Posterior vena cava (tissue), 2 donors: ENCODE results near the gene CBARP. TPM values are rescaled to one million over a fixed set of nuclear protein-coding genes. Genes with fewer than 3 reads are reported as not detected.
"Not testable (repeated sequence)": the region's sequence is repeated elsewhere in the genome, so short reads cannot be mapped to it uniquely, and the experiment has no call there.

ENCODE experiments used
- DNase-seq: peaks from one replicate; pipeline ENCODE4 v3.0.0-alpha.2; 2020; ENCODE audit warnings: low spot score
- intact Hi-C, 2 donors: fragments of 100-400 bp; cut with DNase I; formaldehyde crosslinking; loops; one replicate each; pipeline versions ENCODE4 v1.14.1 to v1.14.2; 2022 to 2023
- total RNA-seq, 2 donors: library from RNA; stranded (reverse); fragmentation: NEBNext Ultra II Directional; extraction: Animal tissue kit (Norgen Biotek cat#: 25700); gene quantifications; one replicate each; pipeline ENCODE4 v1.2.1, GENCODE V29; 2021
- donor health status: DM: yes; HTN: yes; CAD: no.
- donor health status: DM: yes; HTN: yes; CAD: no.

Gene CBARP
- total RNA-seq, 2 donors from 2014 or later: 1.5 to 2.7 TPM

- intact Hi-C loops: no loop called here
- no peak for DNase-seq
Measured at GRCh38 chr19:1210227-1210538, 27.6 kb downstream of the CBARP start.

DNA sequence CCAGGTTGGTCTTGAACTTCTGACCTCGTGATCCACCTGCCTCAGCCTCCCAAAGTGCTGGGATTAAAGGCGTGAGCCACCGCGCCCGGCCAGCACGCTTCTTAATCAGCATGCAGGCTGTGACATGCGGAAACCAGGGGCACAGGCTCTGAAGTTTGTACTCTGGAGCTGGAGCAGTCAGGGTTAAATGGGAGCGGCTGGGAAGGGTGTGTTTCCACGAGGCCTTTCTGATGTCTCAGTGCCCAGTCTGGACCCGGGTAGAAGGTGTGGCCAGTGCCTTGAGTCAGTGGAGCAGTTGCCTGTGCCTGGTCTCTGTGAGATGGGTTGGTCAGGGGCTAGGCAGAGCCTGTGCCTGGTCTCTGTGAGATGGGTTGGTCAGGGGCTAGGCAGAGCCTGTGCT, 29.0 kb downstream of the CBARP start:
- intact Hi-C loops, DNase-seq: not testable (repeated sequence)

DNA sequence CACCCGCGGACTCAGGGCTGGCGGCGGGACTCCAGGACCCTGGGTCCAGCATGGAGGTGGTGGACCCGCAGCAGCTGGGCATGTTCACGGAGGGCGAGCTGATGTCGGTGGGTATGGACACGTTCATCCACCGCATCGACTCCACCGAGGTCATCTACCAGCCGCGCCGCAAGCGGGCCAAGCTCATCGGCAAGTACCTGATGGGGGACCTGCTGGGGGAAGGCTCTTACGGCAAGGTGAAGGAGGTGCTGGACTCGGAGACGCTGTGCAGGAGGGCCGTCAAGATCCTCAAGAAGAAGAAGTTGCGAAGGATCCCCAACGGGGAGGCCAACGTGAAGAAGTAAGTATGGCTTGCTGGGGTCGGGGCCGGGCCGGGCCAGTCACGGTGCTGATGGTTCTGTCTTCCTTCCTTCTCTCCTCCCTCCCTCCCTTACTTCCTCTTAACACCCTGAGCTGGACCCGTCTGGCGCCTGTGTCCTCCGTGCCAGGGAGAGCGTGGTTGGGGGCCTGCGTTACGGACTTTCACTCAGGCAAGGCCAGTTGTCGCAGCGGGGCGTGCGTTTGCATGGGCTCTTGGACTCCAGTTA, 30.8 kb downstream of the CBARP start:
- DNase-seq: peak; percentile 89
- intact Hi-C loops: no loop called here

DNA sequence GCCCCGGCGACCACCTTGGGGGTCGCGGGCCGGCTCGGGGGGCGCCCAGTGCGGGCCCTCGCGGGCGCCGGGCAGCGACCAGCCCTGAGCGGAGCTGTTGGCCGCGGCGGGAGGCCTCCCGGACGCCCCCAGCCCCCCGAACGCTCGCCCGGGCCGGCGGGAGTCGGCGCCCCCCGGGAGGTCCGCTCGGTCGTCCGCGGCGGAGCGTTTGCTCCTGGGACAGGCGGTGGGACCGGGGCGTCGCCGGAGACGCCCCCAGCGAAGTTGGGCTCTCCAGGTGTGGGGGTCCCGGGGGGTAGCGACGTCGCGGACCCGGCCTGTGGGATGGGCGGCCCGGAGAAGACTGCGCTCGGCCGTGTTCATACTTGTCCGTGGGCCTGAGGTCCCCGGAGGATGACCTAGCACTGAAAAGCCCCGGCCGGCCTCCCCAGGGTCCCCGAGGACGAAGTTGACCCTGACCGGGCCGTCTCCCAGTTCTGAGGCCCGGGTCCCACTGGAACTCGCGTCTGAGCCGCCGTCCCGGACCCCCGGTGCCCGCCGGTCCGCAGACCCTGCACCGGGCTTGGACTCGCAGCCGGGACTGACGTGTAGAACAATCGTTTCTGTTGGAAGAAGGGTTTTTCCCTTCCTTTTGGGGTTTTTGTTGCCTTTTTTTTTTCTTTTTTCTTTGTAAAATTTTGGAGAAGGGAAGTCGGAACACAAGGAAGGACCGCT, 31.5 kb downstream of the CBARP start:
- intact Hi-C loops: no loop called here
- DNase-seq: peak; percentile 84

DNA sequence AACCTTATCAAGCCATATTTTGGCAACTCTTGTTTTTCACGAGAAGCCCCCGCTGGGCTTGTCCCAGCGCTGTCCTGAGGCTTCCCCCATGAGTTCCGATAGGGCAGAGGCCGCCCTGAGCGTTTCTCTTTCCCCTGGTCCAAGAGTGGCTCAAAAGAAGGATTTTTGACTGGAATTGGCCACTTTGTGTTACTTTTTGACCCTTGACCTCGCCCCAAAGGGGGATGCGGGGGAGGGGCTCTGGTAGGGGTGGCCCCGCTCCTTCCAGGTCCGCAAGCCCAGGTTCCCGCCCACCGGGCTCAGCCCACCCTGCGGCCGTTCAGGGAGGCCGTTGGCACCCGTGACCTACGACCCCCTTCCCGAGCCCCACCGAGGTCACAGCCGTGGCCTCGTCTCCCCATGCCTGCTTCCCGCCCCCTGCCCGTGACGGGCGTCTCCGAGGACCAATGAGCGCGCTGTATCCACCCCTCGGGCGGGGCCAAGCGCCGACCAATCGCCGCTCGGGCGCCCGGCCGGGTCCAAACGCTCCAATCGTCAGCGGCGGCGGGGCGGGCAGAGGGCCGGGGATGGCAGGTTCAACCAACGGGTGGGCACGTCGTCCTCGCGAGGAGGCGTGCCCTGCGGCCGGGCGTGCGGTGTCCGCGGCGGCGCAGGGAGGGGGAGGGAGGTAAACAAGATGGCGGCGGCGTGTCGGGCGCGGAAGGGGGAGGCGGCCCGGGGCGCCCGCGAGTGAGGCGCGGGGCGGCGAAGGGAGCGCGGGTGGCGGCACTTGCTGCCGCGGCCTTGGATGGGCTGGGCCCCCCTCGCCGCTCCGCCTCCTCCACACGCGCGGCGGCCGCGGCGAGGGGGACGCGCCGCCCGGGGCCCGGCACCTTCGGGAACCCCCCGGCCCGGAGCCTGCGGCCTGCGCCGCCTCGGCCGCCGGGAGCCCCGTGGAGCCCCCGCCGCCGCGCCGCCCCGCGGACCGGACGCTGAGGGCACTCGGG, 32.4 kb downstream of the CBARP start, which contains the start of gene STK11:
Gene STK11 (plus strand): TSS at position 665 of the 986 bp plus-strand sequence. CDS start 1,136 bp downstream, outside the sequence.
- peak; percentile 100 for DNase-seq
- intact Hi-C loops: no loop called here

DNA sequence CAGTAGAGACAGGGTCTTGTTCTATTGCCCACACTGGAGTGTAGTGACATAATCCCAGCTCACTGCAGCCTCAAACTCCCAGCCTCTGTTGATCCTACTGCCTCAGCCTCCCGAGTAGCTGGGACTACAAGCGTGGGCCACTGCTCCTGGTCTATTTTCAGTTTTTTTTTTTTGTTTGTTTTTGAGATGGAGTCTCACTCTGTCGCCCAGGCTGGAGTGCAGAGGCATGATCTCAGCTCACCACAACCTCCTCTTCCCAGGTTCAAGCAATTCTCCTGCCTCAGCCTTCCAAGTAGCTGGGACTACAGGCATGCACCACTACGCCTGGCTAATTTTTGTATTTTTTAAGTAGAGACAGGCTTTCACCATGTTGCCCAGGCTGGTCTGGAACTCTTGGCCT, 37.2 kb downstream of the CBARP start:
- intact Hi-C loops, DNase-seq: not testable (repeated sequence)

GRCh38 chr19:1199531-1199930, 38.3 kb downstream of the CBARP start:
- DNase-seq: no peak

DNA sequence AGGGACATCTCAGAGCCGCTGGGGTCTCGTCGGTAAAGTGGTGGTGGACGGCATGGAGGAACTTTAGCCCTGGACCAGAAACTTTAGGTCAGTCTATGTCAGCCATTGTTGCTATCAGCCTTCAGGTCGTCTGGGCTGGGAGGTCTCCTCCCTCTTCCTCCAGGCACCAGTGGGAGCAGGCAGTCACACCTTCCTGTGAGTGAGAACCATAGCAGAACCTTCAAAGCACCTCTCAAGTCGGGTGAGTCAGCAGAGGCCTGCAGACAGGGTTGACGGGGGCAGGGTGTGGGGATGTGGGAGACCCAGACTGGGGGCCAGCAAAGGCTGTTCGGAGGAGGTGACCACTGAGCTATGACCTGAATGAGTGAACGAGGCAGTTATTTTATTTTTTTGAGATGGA, 48.4 kb downstream of the CBARP start:
- no peak for DNase-seq
- intact Hi-C loops: loop anchor here in 1 of 2 donors (10.0 kb wide), 1 partner anchor 175 kb away; no protein-coding TSS in a partner anchor

More at GRCh38 chr19:1199531-1199930, 38.3 kb downstream of the CBARP start:
- intact Hi-C loops: no loop called here

DNA sequence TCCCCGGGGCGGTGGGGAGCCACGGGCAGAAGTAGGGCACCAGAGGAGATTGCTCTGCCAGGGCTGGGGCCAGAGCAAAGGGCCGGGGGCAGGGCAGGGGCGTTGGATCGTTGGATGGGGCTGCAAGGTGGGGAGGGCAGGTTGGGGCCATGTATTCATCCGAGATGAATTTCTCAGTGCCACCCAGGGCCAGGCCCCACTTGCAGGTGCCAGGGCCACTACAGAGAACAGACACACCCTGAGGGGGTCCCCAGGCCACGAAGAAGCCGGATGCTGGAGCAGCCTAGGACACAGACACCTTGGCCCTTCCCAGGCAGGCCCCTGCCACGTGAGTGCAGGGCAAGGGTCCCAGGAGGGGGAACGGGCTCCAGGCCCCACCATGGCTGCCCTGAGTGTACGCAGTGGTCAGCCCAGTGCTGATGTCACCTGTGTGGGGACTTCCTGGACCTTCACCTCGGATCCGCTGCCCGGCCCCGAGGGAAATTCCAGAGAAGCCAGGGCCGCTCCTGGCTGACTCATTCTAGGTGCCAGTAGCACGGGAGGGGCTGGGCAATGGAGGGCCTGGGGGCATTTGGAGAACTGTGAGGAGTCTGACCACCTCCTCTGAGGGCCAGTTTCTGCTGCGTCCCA, 54.1 kb downstream of the CBARP start:
- no peak for DNase-seq
- intact Hi-C loops: loop anchor here in 1 of 2 donors (10.0 kb wide), 1 partner anchor 169 kb away; no protein-coding TSS in a partner anchor

- intact Hi-C loops: loop anchor here in 1 of 2 donors (10.0 kb wide), 1 partner anchor 168 kb away; no protein-coding TSS in a partner anchor
- no peak for DNase-seq
Measured at GRCh38 chr19:1182727-1183126, 55.1 kb downstream of the CBARP start.

- no peak for DNase-seq
- intact Hi-C loops: loop anchor here in 1 of 2 donors (10.0 kb wide), 1 partner anchor 167 kb away; no protein-coding TSS in a partner anchor
Measured at GRCh38 chr19:1182068-1182467, 55.7 kb downstream of the CBARP start.

- no peak for DNase-seq
- intact Hi-C loops: loop anchor here in 1 of 2 donors (10.0 kb wide), 1 partner anchor 167 kb away; no protein-coding TSS in a partner anchor
Measured at GRCh38 chr19:1181606-1182005, 56.2 kb downstream of the CBARP start.

Other genes with a start within 250 kb of the CBARP start
- under 1 TPM in 1 of 2 donors, not detected in 1; 0.05 TPM for gene GRIN3B, start 237.6 kb downstream of the CBARP start, total RNA-seq
- gene TMEM259, start 216.9 kb downstream of the CBARP start, total RNA-seq: 10 to 100 TPM; 96.5 to 99.8 TPM
- gene RNU6-2, start 216.5 kb downstream of the CBARP start, total RNA-seq: not detected
- 100 to 1,000 TPM in 1 of 2 donors, 10 to 100 TPM in 1; 94.7 to 136 TPM for gene CNN2, start 211.4 kb downstream of the CBARP start, total RNA-seq
- gene ABCA7, start 197.9 kb downstream of the CBARP start, total RNA-seq: 1 to 10 TPM; 4.0 to 4.4 TPM
- gene ARHGAP45, start 170.8 kb downstream of the CBARP start, total RNA-seq: 10 to 100 TPM in 1 of 2 donors, 1 to 10 TPM in 1; 10.0 to 26.8 TPM
- gene POLR2E, start 142.6 kb downstream of the CBARP start, total RNA-seq: 100 to 1,000 TPM in 1 of 2 donors, 10 to 100 TPM in 1; 89.9 to 105 TPM
- gene GPX4, start 134.0 kb downstream of the CBARP start, total RNA-seq: 100 to 1,000 TPM; 176 to 193 TPM
- 10 to 100 TPM; 63.5 to 71.0 TPM for gene SBNO2, start 63.7 kb downstream of the CBARP start, total RNA-seq
- gene STK11, start 32.2 kb downstream of the CBARP start, total RNA-seq: 10 to 100 TPM; 32.5 to 35.9 TPM
- 100 to 1,000 TPM; 125 to 137 TPM for gene ATP5F1D, start 3.7 kb upstream of the CBARP start, total RNA-seq
- 10 to 100 TPM; 76.5 to 86.3 TPM for gene MIDN, start 10.6 kb upstream of the CBARP start, total RNA-seq
- gene CIRBP, start 31.3 kb upstream of the CBARP start, total RNA-seq: 100 to 1,000 TPM; 447 to 636 TPM
- gene FAM174C, start 37.5 kb upstream of the CBARP start, total RNA-seq: 10 to 100 TPM; 25.2 to 27.2 TPM
- gene EFNA2, start 47.9 kb upstream of the CBARP start, total RNA-seq: not detected
- 10 to 100 TPM; 54.4 to 55.1 TPM for gene NDUFS7, start 145.9 kb upstream of the CBARP start, total RNA-seq
- gene GAMT, start 163.5 kb upstream of the CBARP start, total RNA-seq: 10 to 100 TPM in 1 of 2 donors, 1 to 10 TPM in 1; 8.7 to 12.8 TPM
- 10 to 100 TPM; 59.7 to 75.8 TPM for gene DAZAP1, start 169.6 kb upstream of the CBARP start, total RNA-seq
- gene RPS15, start 200.4 kb upstream of the CBARP start, total RNA-seq: 100 to 1,000 TPM; 722 to 743 TPM
- under 1 TPM; 0.05 to 0.10 TPM for gene APC2, start 212.1 kb upstream of the CBARP start, total RNA-seq
- gene C19orf25, start 241.2 kb upstream of the CBARP start, total RNA-seq: 10 to 100 TPM; 16.2 to 17.3 TPM